B cell (primary cell): ENCODE results near the gene CERK.

ENCODE experiments used
- EZH2 ChIP-seq: IDR thresholded peaks from 2 replicates; pipeline ENCODE4 v1.6.1; 2012; ENCODE audit warnings: borderline replicate concordance, low read depth, mild to moderate bottlenecking, moderate library complexity, low read length; ENCODE audit not compliant: insufficient read depth, poor library complexity, severe bottlenecking
- TF ChIP-seq, protein P1 (sequence below): fragments of 200-600 bp; IDR thresholded peaks from one replicate; pipeline ENCODE4 v1.8.0; 2022; ENCODE audit warnings: antibody characterized with exemption, mild to moderate bottlenecking

DNA sequence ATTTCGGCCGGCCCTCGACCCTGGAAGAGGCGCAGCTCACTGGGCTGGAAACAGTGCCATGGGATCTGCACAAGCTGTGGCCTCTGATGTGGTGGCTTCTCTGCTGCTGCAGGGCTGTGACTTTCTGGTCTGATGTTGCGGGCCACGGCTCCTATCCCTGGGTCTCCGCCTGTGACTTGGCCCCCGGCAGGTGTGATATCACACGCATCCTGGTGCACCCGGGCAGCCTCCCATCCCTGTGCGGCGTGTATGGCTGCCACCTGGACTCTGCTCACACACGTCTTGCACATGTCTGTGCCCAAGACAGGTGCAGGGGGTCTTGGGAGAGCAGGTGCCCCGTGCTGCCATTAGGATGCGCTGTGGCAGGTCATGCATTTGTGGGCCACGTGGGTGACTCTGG is 86.7 kb downstream of the CERK start:
- TF ChIP-seq, protein P1, sequence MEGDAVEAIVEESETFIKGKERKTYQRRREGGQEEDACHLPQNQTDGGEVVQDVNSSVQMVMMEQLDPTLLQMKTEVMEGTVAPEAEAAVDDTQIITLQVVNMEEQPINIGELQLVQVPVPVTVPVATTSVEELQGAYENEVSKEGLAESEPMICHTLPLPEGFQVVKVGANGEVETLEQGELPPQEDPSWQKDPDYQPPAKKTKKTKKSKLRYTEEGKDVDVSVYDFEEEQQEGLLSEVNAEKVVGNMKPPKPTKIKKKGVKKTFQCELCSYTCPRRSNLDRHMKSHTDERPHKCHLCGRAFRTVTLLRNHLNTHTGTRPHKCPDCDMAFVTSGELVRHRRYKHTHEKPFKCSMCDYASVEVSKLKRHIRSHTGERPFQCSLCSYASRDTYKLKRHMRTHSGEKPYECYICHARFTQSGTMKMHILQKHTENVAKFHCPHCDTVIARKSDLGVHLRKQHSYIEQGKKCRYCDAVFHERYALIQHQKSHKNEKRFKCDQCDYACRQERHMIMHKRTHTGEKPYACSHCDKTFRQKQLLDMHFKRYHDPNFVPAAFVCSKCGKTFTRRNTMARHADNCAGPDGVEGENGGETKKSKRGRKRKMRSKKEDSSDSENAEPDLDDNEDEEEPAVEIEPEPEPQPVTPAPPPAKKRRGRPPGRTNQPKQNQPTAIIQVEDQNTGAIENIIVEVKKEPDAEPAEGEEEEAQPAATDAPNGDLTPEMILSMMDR, result no peak
- TF ChIP-seq EZH2, result no peak
